Tibial nerve (tissue), 4 donors: ENCODE data around the gene OOSP1. TPM values are rescaled to one million over a fixed set of nuclear protein-coding genes. Genes with fewer than 3 reads are reported as not detected.
"Not testable (repeated sequence)": the region's sequence is repeated elsewhere in the genome, so short reads cannot be mapped to it uniquely, and the experiment has no call there.

Source experiments
- DNase-seq, 2 donors: peaks; one replicate each; pipeline ENCODE4 v3.0.0-alpha.2; 2019; ENCODE audit warnings: low spot score in 2 of 2
- H3K27ac ChIP-seq, 4 donors: fragments of 200-600 bp; sonication (generic) in 3 of 4; one replicate each; pipeline ENCODE4 v1.5.1; 2017 to 2019; ENCODE audit warnings: mild to moderate bottlenecking in 1 of 4
- H3K27me3 ChIP-seq, 2 donors: fragments of 200-600 bp; sonication (generic) in 1 of 2; one replicate each; pipeline versions ENCODE4 v1.5.1 to v1.6.0; 2017 to 2019
- H3K36me3 ChIP-seq, 3 donors: fragments of 200-600 bp; sonication (generic); one replicate each; pipeline ENCODE4 v1.5.1; 2018 to 2019
- H3K4me1 ChIP-seq, 4 donors: fragments of 200-600 bp; sonication (generic) in 3 of 4; one replicate each; pipeline ENCODE4 v1.5.1; 2017 to 2019
- H3K4me3 ChIP-seq, 4 donors: fragments of 200-600 bp; sonication (generic) in 3 of 4; one replicate each; pipeline ENCODE4 v1.5.1; 2017 to 2019; ENCODE audit warnings: mild to moderate bottlenecking in 1 of 4, moderate library complexity in 1 of 4
- H3K9me3 ChIP-seq, 4 donors: fragments of 200-600 bp; sonication (generic) in 3 of 4; one replicate each; pipeline ENCODE4 v1.5.1; 2017 to 2019
- CTCF ChIP-seq, 5 experiments: fragments of 200-600 bp in 3 of 5; fragments of 450-650 bp in 2 of 5; sonication (generic) in 3 of 5; IDR thresholded peaks; one replicate each; pipeline ENCODE4 v1.5.1; 2016 to 2019; ENCODE audit warnings: antibody characterized with exemption in 5 of 5, mild to moderate bottlenecking in 3 of 5, moderate library complexity in 2 of 5
- EP300 ChIP-seq, 2 donors: sonication (generic); formaldehyde crosslinking; IDR thresholded peaks; one replicate each; pipeline ENCODE4 v1.6.1; 2017; ENCODE audit warnings: antibody characterized with exemption in 2 of 2, mild to moderate bottlenecking in 1 of 2
- POLR2A ChIP-seq, 2 donors: fragments of 450-650 bp; IDR thresholded peaks; one replicate each; pipeline ENCODE4 v1.6.1; 2017; ENCODE audit warnings: antibody characterized with exemption in 2 of 2, mild to moderate bottlenecking in 2 of 2, moderate library complexity in 2 of 2
- WGBS, 2 donors: methylation state at CpG; one replicate each; pipeline ENCODE4 v1.1.5; 2018; 5-methylcytosine and 5-hydroxymethylcytosine counted together
- total RNA-seq, 4 donors: library from RNA; depleted of rRNA; stranded (reverse); fragments of >200 nt; gene quantifications; one replicate each; pipeline ENCODE4 v1.1.0, GENCODE V29; 2016

Gene OOSP1
- total RNA-seq, 4 donors from 2014 or later = not detected

DNA sequence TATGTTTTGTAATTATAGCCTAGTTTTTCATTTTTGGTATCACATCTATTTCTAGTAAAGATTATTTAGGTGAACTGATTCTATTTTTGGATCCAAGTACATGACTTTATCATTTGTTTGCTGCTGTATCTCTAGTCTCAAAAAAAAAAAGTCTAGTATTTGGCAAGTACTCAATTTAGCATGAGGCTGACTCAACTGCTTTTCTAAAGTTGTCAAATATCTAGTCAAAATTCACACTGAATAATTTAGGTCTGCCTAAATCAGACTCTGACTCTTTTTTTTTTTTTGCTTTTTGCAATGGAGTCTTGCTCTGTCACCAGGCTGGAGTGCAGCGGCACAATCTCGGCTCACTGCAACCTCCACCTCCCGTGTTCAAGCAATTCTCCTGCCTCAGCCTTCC lies 28.0 kb downstream of the OOSP1 start:
- 96% methylated on average over 3 of the region's 3 CpGs for WGBS, 2 donors
- no peak overlapping the region for H3K27ac ChIP-seq
- no peak overlapping the region for H3K4me3 ChIP-seq
- TF ChIP-seq EP300 (IDR thresholded peaks at IDR 0.05) (no peak), CTCF (IDR thresholded peaks at IDR 0.05) (no peak), POLR2A (IDR thresholded peaks at IDR 0.05) (no peak)
- no peaks in the 10 kb centered on the region for H3K9me3 ChIP-seq
- no peaks in the 10 kb centered on the region for H3K4me1 ChIP-seq
- H3K36me3 ChIP-seq = no peaks in the 10 kb centered on the region
- no peak for DNase-seq
- H3K27me3 ChIP-seq = no peaks in the 10 kb centered on the region

- no peak for DNase-seq
- H3K4me3 ChIP-seq = no peak overlapping the region
- no peak for TF ChIP-seq EP300 (IDR thresholded peaks at IDR 0.05)
- TF ChIP-seq POLR2A (IDR thresholded peaks at IDR 0.05) = no peak
- no peak for TF ChIP-seq CTCF (IDR thresholded peaks at IDR 0.05)
- H3K9me3 ChIP-seq = no peaks in the 10 kb centered on the region
- H3K4me1 ChIP-seq = no peaks in the 10 kb centered on the region
- H3K36me3 ChIP-seq = no peaks in the 10 kb centered on the region
- no peak overlapping the region for H3K27ac ChIP-seq
- no peaks in the 10 kb centered on the region for H3K27me3 ChIP-seq
- 85 to 94% methylated on average over 3 of the region's 3 CpGs for WGBS, 2 donors
Observed at GRCh38 chr11:59967677-59968394, 29.6 kb downstream of the OOSP1 start.

DNA sequence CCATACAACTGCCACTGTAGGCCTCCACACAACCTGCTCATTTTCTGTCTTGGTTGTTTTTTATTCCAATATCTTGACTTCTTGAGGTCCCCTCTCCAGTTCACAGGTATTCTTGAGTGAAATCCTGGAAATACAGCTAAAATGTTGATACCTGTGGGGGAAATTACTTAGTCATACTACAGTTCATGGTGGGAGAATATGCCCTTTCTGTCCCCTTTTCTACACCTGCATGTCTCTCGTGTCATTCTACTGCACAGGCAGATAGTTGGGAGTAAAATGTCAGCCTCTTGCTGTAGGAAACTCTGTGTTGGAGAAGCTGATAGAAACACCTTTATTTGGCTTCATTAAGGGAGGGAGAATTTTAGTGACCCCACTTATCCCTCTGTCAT lies 30.2 kb downstream of the OOSP1 start:
- H3K4me1 ChIP-seq = no peaks in the 10 kb centered on the region
- no peaks in the 10 kb centered on the region for H3K27me3 ChIP-seq
- no peak overlapping the region for H3K27ac ChIP-seq
- no peaks in the 10 kb centered on the region for H3K36me3 ChIP-seq
- WGBS, 2 donors = 72 to 86% methylated on average over 1 of the region's 1 CpG
- TF ChIP-seq EP300 (IDR thresholded peaks at IDR 0.05) (no peak), CTCF (IDR thresholded peaks at IDR 0.05) (no peak), POLR2A (IDR thresholded peaks at IDR 0.05) (no peak)
- no peaks in the 10 kb centered on the region for H3K9me3 ChIP-seq
- no peak overlapping the region for H3K4me3 ChIP-seq
- DNase-seq = no peak

GRCh38 chr11:59973097-59973496 lies 34.9 kb downstream of the OOSP1 start:
- Histone ChIP-seq H3K4me3 (no peak overlapping the region), H3K9me3 (no peaks in the 10 kb centered on the region), H3K27me3 (no peaks in the 10 kb centered on the region), H3K36me3 (no peaks in the 10 kb centered on the region), H3K27ac (no peak overlapping the region), H3K4me1 (no peaks in the 10 kb centered on the region)
- DNase-seq = no peak
- TF ChIP-seq POLR2A (IDR thresholded peaks at IDR 0.05) (no peak), CTCF (IDR thresholded peaks at IDR 0.05) (no peak), EP300 (IDR thresholded peaks at IDR 0.05) (no peak)
- 67 to 73% methylated on average over 5 of the region's 5 CpGs for WGBS, 2 donors

GRCh38 chr11:59981106-59981770 lies 43.0 kb downstream of the OOSP1 start:
- H3K4me1 ChIP-seq = no peaks in the 10 kb centered on the region
- no peak overlapping the region for H3K27ac ChIP-seq
- H3K4me3 ChIP-seq = no peak overlapping the region
- no peaks in the 10 kb centered on the region for H3K36me3 ChIP-seq
- DNase-seq = no peak
- TF ChIP-seq EP300 (IDR thresholded peaks at IDR 0.05) (no peak), CTCF (IDR thresholded peaks at IDR 0.05) (no peak), POLR2A (IDR thresholded peaks at IDR 0.05) (no peak)
- 95% methylated on average over 4 of the region's 4 CpGs for WGBS, 2 donors
- H3K27me3 ChIP-seq = no peaks in the 10 kb centered on the region
- H3K9me3 ChIP-seq = no peaks in the 10 kb centered on the region

- H3K27ac ChIP-seq, H3K4me1 ChIP-seq, H3K36me3 ChIP-seq, H3K27me3 ChIP-seq, H3K4me3 ChIP-seq, DNase-seq, H3K9me3 ChIP-seq: not testable (repeated sequence)
- 55 to 69% methylated on average over 4 of the region's 4 CpGs for WGBS, 2 donors
Observed at GRCh38 chr11:59982037-59982436, 43.8 kb downstream of the OOSP1 start.
